ENCODE data around the gene KPTN.

DNA sequence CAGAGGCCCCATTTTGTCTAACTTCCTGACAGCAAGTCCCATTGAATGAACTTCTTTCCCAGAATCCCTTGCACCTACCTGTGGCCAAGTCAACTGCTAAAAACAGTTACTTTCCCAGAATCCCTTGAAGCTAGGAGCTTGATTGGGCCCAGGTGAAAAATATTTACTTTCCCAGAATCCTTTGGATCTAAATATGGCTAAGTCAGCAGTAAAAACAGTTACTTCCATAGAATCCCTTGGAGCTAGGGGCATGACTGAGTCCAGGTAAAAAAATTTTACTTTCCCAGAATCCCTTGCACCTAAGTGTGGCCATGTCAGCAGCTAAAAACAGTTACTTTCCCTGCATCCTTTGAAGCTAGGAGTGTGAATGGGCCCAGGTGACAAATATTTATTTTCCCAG, 51.5 kb downstream of the KPTN start:
- no peak for TF ChIP-seq CTCF (conservative IDR thresholded peaks at IDR 0.05)
- no peak for TF ChIP-seq EZH2 (IDR thresholded peaks at IDR 0.05; ENCODE audit: low read depth)

Data from PC-9 (cell line).